NCI-H1436 (cell line): Measurements from ENCODE around the gene TAS1R3.
A peak's percentile ranks its signal among the peaks of the same experiment; 100 is the strongest.

Experiments
- DNase-seq: peaks from one replicate; lab custom pipeline; 2025; lab: John Stamatoyannopoulos, UW

The TAS1R3 gene

GRCh38 chr1:1371746-1372711 is 40.9 kb downstream of the TAS1R3 start:
- peak; percentile 16 for DNase-seq

DNA sequence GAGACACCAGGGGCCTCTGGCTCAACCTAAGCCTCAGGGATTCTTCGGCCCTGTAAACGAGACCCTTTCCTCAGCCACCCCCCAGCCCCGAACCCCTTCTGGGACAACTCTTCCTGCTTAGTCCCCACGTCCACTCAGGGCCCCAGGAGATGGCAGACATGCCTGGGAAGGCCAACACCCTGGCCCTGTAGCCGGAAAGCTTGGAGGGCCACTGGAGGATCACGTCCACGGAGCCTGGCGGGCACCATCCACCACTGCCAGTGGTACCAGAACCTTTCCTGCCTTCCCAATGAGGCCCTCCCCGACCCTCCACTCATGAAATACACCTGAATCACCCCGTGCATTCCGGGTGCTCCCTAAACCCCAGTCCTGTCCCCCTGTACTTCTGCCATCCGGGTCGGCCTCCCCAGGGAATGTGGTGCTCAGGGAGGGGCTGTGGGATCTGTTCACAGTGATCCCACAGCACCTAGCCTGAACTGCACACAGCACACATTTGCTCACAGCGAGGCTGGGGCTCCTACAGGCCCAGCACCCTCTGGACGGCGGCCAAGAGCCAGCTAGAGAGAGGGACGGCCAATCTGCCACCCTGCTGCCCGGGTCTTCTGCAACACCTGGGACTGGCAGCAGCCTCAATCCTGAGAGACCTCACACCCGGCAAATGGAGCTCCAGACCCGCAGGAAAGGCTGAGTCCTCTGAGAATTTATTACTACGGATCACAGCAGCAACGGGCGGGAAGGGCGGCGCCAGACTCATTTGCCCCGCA is 42.2 kb downstream of the TAS1R3 start:
- DNase-seq = no peak

DNA sequence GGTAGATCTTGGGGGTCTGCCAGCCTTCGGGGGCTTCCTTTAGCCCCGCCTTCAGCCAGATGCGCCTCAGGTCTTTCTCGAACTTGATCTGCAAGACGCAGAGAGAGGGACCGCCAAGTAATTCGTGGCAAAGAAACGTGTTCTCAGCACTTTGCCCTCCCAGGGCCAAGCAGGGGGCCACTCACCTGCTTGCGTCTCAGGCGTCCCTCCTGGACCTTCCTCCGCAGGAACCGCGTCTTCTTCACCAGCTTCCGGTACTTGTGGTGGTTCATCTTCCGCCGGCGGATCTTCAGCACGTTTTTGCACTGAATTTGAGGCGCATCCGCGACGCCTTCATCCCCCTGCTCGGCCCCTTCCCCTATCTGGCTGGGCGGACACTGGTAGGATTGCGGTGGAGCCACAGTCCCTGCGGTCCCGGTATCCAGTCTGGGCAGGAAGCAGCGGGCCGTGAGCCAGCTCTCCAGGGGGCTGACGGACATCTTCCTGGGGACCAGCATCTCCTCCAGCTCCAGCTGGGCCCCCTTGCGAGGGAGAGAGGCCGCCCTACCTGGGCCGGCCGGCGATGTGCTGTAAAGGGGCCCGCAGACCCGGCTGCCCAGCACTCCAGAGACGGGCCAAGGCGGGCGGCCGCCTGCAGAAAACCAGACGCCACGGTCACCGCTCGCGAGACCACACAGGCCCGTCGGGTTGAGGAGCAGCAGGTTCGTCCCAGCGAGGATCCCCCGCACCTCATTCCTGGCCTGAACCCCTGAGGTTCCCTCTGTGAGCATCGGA is 42.9 kb downstream of the TAS1R3 start:
- DNase-seq = no peak

- DNase-seq = peak; percentile 4
Observed at GRCh38 chr1:1374589-1374928, 43.5 kb downstream of the TAS1R3 start.

GRCh38 chr1:1374929-1375662 is 44.0 kb downstream of the TAS1R3 start, which contains the start of gene AURKAIP1:
TSS of gene AURKAIP1 (minus strand) at chr1:1375207. CDS start at chr1:1374756, 451 bp downstream.
- DNase-seq = peak; percentile 99

GRCh38 chr1:1376551-1377226 is 45.6 kb downstream of the TAS1R3 start:
- no peak for DNase-seq

- no peak for DNase-seq
Observed at GRCh38 chr1:1377540-1378205, 46.6 kb downstream of the TAS1R3 start.

DNA sequence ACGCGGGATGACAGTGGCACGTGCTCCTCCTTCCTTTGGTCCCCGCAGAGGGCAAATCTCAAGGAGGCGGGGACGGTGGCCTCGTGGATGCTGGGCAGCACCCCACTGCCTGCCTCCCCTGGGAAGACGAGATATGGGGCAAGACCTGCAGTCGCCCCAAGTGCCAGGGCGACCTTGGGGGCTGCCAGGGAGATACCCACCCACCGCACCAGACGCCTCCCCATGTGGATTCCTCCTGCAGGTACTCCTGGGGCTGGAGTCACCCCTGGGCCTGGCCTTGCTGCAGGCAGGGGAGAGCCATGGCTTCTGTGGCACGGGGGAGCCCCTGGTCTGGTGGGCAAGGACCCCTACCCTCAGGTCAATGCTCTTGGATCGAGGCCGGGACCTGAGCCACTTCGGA is 49.8 kb downstream of the TAS1R3 start:
- DNase-seq = no peak

GRCh38 chr1:1381294-1381693 is 50.2 kb downstream of the TAS1R3 start:
- no peak for DNase-seq
